ENCODE results near the gene METRNL. TPM values are rescaled to one million over a fixed set of nuclear protein-coding genes. Genes with fewer than 3 reads are reported as not detected.
"Not testable (repeated sequence)": the region's sequence is repeated elsewhere in the genome, so short reads cannot be mapped to it uniquely, and the experiment has no call there.

The METRNL gene
- total RNA-seq, 1 experiment from 2014 or later = 30.6 TPM

DNA sequence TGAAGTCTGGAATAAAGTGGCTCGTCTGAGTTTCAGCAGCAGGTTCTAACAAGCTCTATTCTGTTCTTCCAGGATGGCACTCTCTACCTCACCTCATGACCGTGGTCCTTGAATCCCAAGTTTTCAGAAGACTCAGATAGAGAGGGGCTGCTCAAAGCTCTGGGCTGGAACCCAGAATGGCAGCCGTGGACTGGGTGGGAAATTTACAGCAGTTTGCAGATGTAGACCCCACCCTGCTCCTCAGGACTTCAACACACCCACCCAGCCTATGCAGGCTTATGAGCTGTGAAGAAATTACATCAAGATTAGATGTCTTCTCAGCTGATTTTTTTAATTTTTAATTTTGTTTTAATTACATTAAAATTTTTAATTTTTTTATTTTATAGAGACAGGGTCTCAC lies 59.4 kb downstream of the METRNL start:
- DNase-seq = no peak
- Histone ChIP-seq H3K4me1 (ENCODE audit: insufficient read depth, low read length) (no peaks in the 10 kb centered on the region), H3K27me3 (ENCODE audit: low read length) (peaks cover 71% of the 10 kb centered on the region), H3K79me2 (ENCODE audit: low read length) (no peaks in the 10 kb centered on the region), H3K36me3 (ENCODE audit: low read depth, low read length) (no peaks in the 10 kb centered on the region), H2AFZ (ENCODE audit: low read length) (no peak overlapping the region), H3K9me2 (replicated peaks; ENCODE audit: low read length) (no peaks in the 10 kb centered on the region), H3K9ac (ENCODE audit: low read length) (no peak overlapping the region), H3K4me2 (ENCODE audit: low read length) (no peak overlapping the region), H3F3A (ENCODE audit: low read length, unreplicated experiment) (no peaks in the 10 kb centered on the region), H3K4me3 (ENCODE audit: low read length) (no peak overlapping the region), H3K27ac (ENCODE audit: low read length) (no peak overlapping the region), H4K20me1 (ENCODE audit: low read length) (no peaks in the 10 kb centered on the region), H3K9me3 (ENCODE audit: low read length) (peaks cover 11% of the 10 kb centered on the region; the same call in 1 of the 2 replicates)
- no TSS peak for BruUV-seq (replicated peaks)
- POLR2A ChIA-PET (ENCODE audit: unreplicated experiment) = no interaction called here
- ATAC-seq = no peak
- TF ChIP-seq EZH2 (IDR thresholded peaks at IDR 0.05; ENCODE audit: low read length, unreplicated experiment) = no peak
- no peak for TF ChIP-seq EZH2phosphoT487 (IDR thresholded peaks at IDR 0.05; ENCODE audit: borderline replicate concordance, low read length)
- TF ChIP-seq CTCF (conservative IDR thresholded peaks at IDR 0.05; ENCODE audit: low read depth, low read length) = no peak
- intact Hi-C loops (cut with micrococcal nuclease) = no loop called here
- CTCF ChIA-PET = no interaction called here

GRCh38 chr17:83139541-83140248 lies 60.3 kb downstream of the METRNL start:
- H3K27me3 ChIP-seq (ENCODE audit: low read length) = peaks cover 80% of the 10 kb centered on the region
- BruUV-seq (replicated peaks); CTCF ChIA-PET; H3K4me3 ChIP-seq (ENCODE audit: low read length); H3K9ac ChIP-seq (ENCODE audit: low read length); H3K79me2 ChIP-seq (ENCODE audit: low read length); intact Hi-C loops (cut with micrococcal nuclease); POLR2A ChIA-PET (ENCODE audit: unreplicated experiment); H3K36me3 ChIP-seq (ENCODE audit: low read depth, low read length); H2AFZ ChIP-seq (ENCODE audit: low read length); H3K9me2 ChIP-seq (replicated peaks; ENCODE audit: low read length); H4K20me1 ChIP-seq (ENCODE audit: low read length); H3F3A ChIP-seq (ENCODE audit: low read length, unreplicated experiment); H3K4me1 ChIP-seq (ENCODE audit: insufficient read depth, low read length); DNase-seq; H3K27ac ChIP-seq (ENCODE audit: low read length); ATAC-seq; H3K4me2 ChIP-seq (ENCODE audit: low read length): not testable (repeated sequence)
- H3K9me3 ChIP-seq (ENCODE audit: low read length) = peaks cover 11% of the 10 kb centered on the region; the same call in 1 of the 2 replicates

DNA sequence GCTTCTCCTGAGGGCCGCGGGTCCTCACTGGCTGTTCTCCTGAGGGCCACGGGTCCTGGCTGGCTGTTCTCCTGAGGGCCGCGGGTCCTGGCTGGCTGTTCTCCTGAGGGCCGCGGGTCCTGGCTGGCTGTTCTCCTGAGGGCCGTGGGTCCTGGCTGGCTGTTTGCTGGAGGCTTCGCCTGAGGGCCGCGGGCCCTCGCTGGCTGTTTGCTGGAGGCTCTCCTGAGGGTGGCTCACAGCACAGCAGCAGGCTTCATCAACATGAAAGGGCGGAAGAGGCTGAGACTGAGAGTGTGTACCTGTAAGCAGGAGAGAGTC lies 60.8 kb downstream of the METRNL start:
- H3K36me3 ChIP-seq (ENCODE audit: low read depth, low read length); DNase-seq; H3K4me1 ChIP-seq (ENCODE audit: insufficient read depth, low read length); POLR2A ChIA-PET (ENCODE audit: unreplicated experiment); H3K79me2 ChIP-seq (ENCODE audit: low read length); H3K9ac ChIP-seq (ENCODE audit: low read length); ATAC-seq; H2AFZ ChIP-seq (ENCODE audit: low read length); CTCF ChIA-PET; H3K4me2 ChIP-seq (ENCODE audit: low read length); BruUV-seq (replicated peaks); H3K9me2 ChIP-seq (replicated peaks; ENCODE audit: low read length); intact Hi-C loops (cut with micrococcal nuclease); H3F3A ChIP-seq (ENCODE audit: low read length, unreplicated experiment); H3K27ac ChIP-seq (ENCODE audit: low read length); H4K20me1 ChIP-seq (ENCODE audit: low read length); H3K4me3 ChIP-seq (ENCODE audit: low read length): not testable (repeated sequence)
- Histone ChIP-seq H3K27me3 (ENCODE audit: low read length) (peaks cover 85% of the 10 kb centered on the region), H3K9me3 (ENCODE audit: low read length) (peaks cover 11% of the 10 kb centered on the region; the same call in 1 of the 2 replicates)

DNA sequence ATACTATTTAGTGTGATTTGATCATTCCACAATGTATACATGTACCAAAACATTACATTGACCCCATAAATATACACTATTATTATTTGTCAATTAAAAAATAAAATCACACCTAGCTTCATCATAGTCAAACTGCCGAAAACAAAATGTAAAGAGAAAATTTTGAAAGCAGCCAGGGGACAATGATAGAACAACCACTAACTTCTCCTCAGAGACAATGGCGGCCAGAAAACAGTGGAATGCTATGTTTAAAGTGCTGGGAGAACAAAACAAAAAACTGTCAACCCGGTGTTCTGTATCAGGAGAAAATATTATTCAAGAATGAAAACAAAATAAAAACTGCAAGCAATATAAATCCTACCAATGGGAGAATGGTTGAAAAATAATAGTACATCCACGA lies 63.2 kb downstream of the METRNL start:
- H4K20me1 ChIP-seq (ENCODE audit: low read length) = no peaks in the 10 kb centered on the region
- no peak overlapping the region for H3K27ac ChIP-seq (ENCODE audit: low read length)
- no peaks in the 10 kb centered on the region for H3K79me2 ChIP-seq (ENCODE audit: low read length)
- H3K4me2 ChIP-seq (ENCODE audit: low read length) = no peak overlapping the region
- H3K4me1 ChIP-seq (ENCODE audit: insufficient read depth, low read length) = no peaks in the 10 kb centered on the region
- intact Hi-C loops (cut with micrococcal nuclease) = no loop called here
- H2AFZ ChIP-seq (ENCODE audit: low read length) = no peak overlapping the region
- no peak for ATAC-seq
- ChIA-PET CTCF (no interaction called here), POLR2A (ENCODE audit: unreplicated experiment) (no interaction called here)
- no peaks in the 10 kb centered on the region for H3K36me3 ChIP-seq (ENCODE audit: low read depth, low read length)
- H3K9me3 ChIP-seq (ENCODE audit: low read length) = peaks cover 11% of the 10 kb centered on the region; the same call in 1 of the 2 replicates
- TF ChIP-seq EZH2phosphoT487 (IDR thresholded peaks at IDR 0.05; ENCODE audit: borderline replicate concordance, low read length) (no peak), EZH2 (IDR thresholded peaks at IDR 0.05; ENCODE audit: low read length, unreplicated experiment) (no peak), CTCF (conservative IDR thresholded peaks at IDR 0.05; ENCODE audit: low read depth, low read length) (no peak)
- no peaks in the 10 kb centered on the region for H3K9me2 ChIP-seq (replicated peaks; ENCODE audit: low read length)
- H3K9ac ChIP-seq (ENCODE audit: low read length) = no peak overlapping the region
- DNase-seq = no peak
- H3K27me3 ChIP-seq (ENCODE audit: low read length) = peaks cover 87% of the 10 kb centered on the region
- H3F3A ChIP-seq (ENCODE audit: low read length, unreplicated experiment) = no peaks in the 10 kb centered on the region
- no peak overlapping the region for H3K4me3 ChIP-seq (ENCODE audit: low read length)
- no TSS peak for BruUV-seq (replicated peaks)

All from PC-3 (cell line).